Measurements from ENCODE around the gene SELENOO.

The SELENOO gene

GRCh38 chr22:50236731-50237409 lies 36.1 kb downstream of the SELENOO start:
- peak; percentile 45 for DNase-seq (ENCODE audit: low spot score)

- DNase-seq (ENCODE audit: low spot score): no peak
Observed at GRCh38 chr22:50238755-50239154, 37.9 kb downstream of the SELENOO start.

GRCh38 chr22:50242406-50242949 lies 41.7 kb downstream of the SELENOO start:
- no peak for DNase-seq (ENCODE audit: low spot score)

- no peak for DNase-seq (ENCODE audit: low spot score)
Observed at GRCh38 chr22:50243685-50244419, 43.0 kb downstream of the SELENOO start.

- peak; percentile 93 for DNase-seq (ENCODE audit: low spot score)
Observed at GRCh38 chr22:50244420-50245213, 43.8 kb downstream of the SELENOO start, which contains the start of gene TUBGCP6. TUBGCP6 (minus strand) TSS chr22:50245023; CDS start chr22:50244459, 564 bp downstream.

- DNase-seq (ENCODE audit: low spot score): no peak
Observed at GRCh38 chr22:50245214-50246072, 44.6 kb downstream of the SELENOO start.

- DNase-seq (ENCODE audit: low spot score): no peak
Observed at GRCh38 chr22:50246242-50247175, 45.7 kb downstream of the SELENOO start.

- peak; percentile 38 for DNase-seq (ENCODE audit: low spot score)
Observed at GRCh38 chr22:50247748-50248147, 46.9 kb downstream of the SELENOO start.

GRCh38 chr22:50248196-50249081 lies 47.6 kb downstream of the SELENOO start:
- no peak for DNase-seq (ENCODE audit: low spot score)

- DNase-seq (ENCODE audit: low spot score): no peak
Observed at GRCh38 chr22:50249341-50250248, 48.8 kb downstream of the SELENOO start.

GRCh38 chr22:50250249-50250554 lies 49.4 kb downstream of the SELENOO start:
- DNase-seq (ENCODE audit: low spot score): no peak

- DNase-seq (ENCODE audit: low spot score): peak; percentile 88
Observed at GRCh38 chr22:50250555-50251476, 50.0 kb downstream of the SELENOO start, which contains the start of gene HDAC10. HDAC10 (minus strand) TSS chr22:50251265; CDS start chr22:50251032, 233 bp downstream.

GRCh38 chr22:50251477-50252081 lies 50.8 kb downstream of the SELENOO start:
- no peak for DNase-seq (ENCODE audit: low spot score)

GRCh38 chr22:50252082-50253045 lies 51.6 kb downstream of the SELENOO start:
- peak; percentile 82 for DNase-seq (ENCODE audit: low spot score)

All from AG08395 (cell line).